ENCODE results near the gene P2RY13. TPM values are rescaled to one million over a fixed set of nuclear protein-coding genes. Genes with fewer than 3 reads are reported as not detected.

The P2RY13 gene
- total and polyA plus RNA-seq, 10 of the 15 experiments (the other 5 are each of a cell fraction or from before 2014, with no cell fraction given): not detected

DNA sequence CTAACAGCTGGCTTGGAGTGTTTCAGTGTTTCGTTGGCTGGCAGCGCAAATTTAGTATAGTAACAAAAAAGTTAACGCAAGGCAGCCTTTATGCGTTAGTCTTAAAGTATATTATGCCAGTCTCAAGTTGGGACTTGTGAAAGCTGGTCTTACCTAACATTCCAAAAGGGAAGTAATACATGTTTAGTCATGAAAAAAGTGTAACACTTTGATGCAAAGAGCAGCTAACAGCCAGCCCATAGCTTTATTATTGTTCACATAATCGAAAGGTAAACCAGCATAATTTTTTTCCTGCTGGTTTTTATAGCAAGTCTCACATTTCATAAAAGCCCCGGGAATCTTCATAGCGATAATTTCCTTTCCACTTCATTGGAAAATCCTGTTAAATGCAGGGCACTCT is 10.4 kb downstream of the P2RY13 start:
- Histone ChIP-seq H2AFZ (ENCODE audit: control insufficient read depth, low read depth, low read length) (no peak overlapping the region), H3K27me3 (replicated peaks in 1 of 2; ENCODE audit: control insufficient read depth in 2 of 2, insufficient read depth in 2 of 2, low read length in 1 of 2) (no peaks in the 10 kb centered on the region; a peak in 2 of 4 replicates), H3K4me2 (ENCODE audit: control insufficient read depth, insufficient read depth) (no peak overlapping the region), H3K9ac (ENCODE audit: control insufficient read depth, insufficient read depth, low read length) (no peak overlapping the region), H3K9me3 (replicated peaks; ENCODE audit: control insufficient read depth, insufficient read depth, low read length) (no peaks in the 10 kb centered on the region), H3K4me3 (no peak overlapping the region), H3K4me1 (ENCODE audit: control insufficient read depth, insufficient read depth, low read length) (no peaks in the 10 kb centered on the region), H3K79me2 (ENCODE audit: control insufficient read depth, insufficient read depth, low read length) (no peaks in the 10 kb centered on the region), H3K27ac (ENCODE audit: control insufficient read depth, insufficient read depth) (no peak overlapping the region), H4K20me1 (ENCODE audit: control insufficient read depth, insufficient read depth) (no peaks in the 10 kb centered on the region), H3K36me3 (ENCODE audit: control insufficient read depth in 2 of 2, insufficient read depth in 2 of 2, low read length in 1 of 2) (no peaks in the 10 kb centered on the region)
- SMC1A ChIA-PET (ENCODE audit: uncharacterized antibody, unreplicated experiment): no interaction called here
- RAD21 ChIA-PET (ENCODE audit: unreplicated experiment): no interaction called here
- DNase-seq (ENCODE audit: low read depth, low spot score): no peak
- in situ Hi-C loops (cut with MboI): no loop called here
- 67% methylated on average over 7 of the region's 7 CpGs for WGBS (ENCODE audit: insufficient coverage, insufficient replicate concordance, low lambda C conversion rate, missing lambda C conversion rate)
- intact Hi-C loops (cut with micrococcal nuclease; ENCODE audit: unreplicated experiment): no loop called here
- FAIRE-seq: no peak
- BruUV-seq (replicated peaks): no TSS peak
- CTCF ChIA-PET: interaction anchor here (1.5 kb wide), 1 partner anchor 9 kb away, joined by 3 read pairs; no protein-coding TSS in a partner anchor
- ATAC-seq: no peak
- POLR2A ChIA-PET: no interaction called here
- TF ChIP-seq ZNF207 (IDR thresholded peaks at IDR 0.05; ENCODE audit: borderline replicate concordance) (no peak), STAT3 (IDR thresholded peaks at IDR 0.05; ENCODE audit: low read depth, low read length) (no peak), SUPT20H (IDR thresholded peaks at IDR 0.05; ENCODE audit: borderline replicate concordance, control insufficient read depth, low read depth, low read length) (no peak), BACH1 (IDR thresholded peaks at IDR 0.05; ENCODE audit: borderline replicate concordance) (no peak), POLR2A (IDR thresholded peaks at IDR 0.05; ENCODE audit: low read depth, low read length) (no peak), CBFB (IDR thresholded peaks at IDR 0.05; ENCODE audit: low read depth) (no peak), POU2F2 (IDR thresholded peaks at IDR 0.05; ENCODE audit: borderline replicate concordance, low read depth, low read length) (no peak), FOS (IDR thresholded peaks at IDR 0.05; ENCODE audit: borderline replicate concordance, extremely low read depth, insufficient read length) (no peak), ZNF384 (IDR thresholded peaks at IDR 0.05; ENCODE audit: borderline replicate concordance, low read depth, low read length) (no peak), IRF4 (IDR thresholded peaks at IDR 0.05; ENCODE audit: low read depth, low read length) (no peak)
- TF ChIP-seq, protein P1, sequence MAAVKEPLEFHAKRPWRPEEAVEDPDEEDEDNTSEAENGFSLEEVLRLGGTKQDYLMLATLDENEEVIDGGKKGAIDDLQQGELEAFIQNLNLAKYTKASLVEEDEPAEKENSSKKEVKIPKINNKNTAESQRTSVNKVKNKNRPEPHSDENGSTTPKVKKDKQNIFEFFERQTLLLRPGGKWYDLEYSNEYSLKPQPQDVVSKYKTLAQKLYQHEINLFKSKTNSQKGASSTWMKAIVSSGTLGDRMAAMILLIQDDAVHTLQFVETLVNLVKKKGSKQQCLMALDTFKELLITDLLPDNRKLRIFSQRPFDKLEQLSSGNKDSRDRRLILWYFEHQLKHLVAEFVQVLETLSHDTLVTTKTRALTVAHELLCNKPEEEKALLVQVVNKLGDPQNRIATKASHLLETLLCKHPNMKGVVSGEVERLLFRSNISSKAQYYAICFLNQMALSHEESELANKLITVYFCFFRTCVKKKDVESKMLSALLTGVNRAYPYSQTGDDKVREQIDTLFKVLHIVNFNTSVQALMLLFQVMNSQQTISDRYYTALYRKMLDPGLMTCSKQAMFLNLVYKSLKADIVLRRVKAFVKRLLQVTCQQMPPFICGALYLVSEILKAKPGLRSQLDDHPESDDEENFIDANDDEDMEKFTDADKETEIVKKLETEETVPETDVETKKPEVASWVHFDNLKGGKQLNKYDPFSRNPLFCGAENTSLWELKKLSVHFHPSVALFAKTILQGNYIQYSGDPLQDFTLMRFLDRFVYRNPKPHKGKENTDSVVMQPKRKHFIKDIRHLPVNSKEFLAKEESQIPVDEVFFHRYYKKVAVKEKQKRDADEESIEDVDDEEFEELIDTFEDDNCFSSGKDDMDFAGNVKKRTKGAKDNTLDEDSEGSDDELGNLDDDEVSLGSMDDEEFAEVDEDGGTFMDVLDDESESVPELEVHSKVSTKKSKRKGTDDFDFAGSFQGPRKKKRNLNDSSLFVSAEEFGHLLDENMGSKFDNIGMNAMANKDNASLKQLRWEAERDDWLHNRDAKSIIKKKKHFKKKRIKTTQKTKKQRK (IDR thresholded peaks at IDR 0.05; ENCODE audit: low read depth, low read length): no peak
- TF ChIP-seq, protein P2, sequence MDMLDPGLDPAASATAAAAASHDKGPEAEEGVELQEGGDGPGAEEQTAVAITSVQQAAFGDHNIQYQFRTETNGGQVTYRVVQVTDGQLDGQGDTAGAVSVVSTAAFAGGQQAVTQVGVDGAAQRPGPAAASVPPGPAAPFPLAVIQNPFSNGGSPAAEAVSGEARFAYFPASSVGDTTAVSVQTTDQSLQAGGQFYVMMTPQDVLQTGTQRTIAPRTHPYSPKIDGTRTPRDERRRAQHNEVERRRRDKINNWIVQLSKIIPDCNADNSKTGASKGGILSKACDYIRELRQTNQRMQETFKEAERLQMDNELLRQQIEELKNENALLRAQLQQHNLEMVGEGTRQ (IDR thresholded peaks at IDR 0.05; ENCODE audit: borderline replicate concordance, low read depth, low read length): no peak
- TF ChIP-seq, protein P3, sequence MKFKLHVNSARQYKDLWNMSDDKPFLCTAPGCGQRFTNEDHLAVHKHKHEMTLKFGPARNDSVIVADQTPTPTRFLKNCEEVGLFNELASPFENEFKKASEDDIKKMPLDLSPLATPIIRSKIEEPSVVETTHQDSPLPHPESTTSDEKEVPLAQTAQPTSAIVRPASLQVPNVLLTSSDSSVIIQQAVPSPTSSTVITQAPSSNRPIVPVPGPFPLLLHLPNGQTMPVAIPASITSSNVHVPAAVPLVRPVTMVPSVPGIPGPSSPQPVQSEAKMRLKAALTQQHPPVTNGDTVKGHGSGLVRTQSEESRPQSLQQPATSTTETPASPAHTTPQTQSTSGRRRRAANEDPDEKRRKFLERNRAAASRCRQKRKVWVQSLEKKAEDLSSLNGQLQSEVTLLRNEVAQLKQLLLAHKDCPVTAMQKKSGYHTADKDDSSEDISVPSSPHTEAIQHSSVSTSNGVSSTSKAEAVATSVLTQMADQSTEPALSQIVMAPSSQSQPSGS (IDR thresholded peaks at IDR 0.05; ENCODE audit: low read length): no peak
- TF ChIP-seq, protein P4, sequence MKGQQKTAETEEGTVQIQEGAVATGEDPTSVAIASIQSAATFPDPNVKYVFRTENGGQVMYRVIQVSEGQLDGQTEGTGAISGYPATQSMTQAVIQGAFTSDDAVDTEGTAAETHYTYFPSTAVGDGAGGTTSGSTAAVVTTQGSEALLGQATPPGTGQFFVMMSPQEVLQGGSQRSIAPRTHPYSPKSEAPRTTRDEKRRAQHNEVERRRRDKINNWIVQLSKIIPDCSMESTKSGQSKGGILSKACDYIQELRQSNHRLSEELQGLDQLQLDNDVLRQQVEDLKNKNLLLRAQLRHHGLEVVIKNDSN (IDR thresholded peaks at IDR 0.05; ENCODE audit: borderline replicate concordance, extremely low read length, insufficient read depth, low read depth, low read length): no peak
- TF ChIP-seq, protein P5, sequence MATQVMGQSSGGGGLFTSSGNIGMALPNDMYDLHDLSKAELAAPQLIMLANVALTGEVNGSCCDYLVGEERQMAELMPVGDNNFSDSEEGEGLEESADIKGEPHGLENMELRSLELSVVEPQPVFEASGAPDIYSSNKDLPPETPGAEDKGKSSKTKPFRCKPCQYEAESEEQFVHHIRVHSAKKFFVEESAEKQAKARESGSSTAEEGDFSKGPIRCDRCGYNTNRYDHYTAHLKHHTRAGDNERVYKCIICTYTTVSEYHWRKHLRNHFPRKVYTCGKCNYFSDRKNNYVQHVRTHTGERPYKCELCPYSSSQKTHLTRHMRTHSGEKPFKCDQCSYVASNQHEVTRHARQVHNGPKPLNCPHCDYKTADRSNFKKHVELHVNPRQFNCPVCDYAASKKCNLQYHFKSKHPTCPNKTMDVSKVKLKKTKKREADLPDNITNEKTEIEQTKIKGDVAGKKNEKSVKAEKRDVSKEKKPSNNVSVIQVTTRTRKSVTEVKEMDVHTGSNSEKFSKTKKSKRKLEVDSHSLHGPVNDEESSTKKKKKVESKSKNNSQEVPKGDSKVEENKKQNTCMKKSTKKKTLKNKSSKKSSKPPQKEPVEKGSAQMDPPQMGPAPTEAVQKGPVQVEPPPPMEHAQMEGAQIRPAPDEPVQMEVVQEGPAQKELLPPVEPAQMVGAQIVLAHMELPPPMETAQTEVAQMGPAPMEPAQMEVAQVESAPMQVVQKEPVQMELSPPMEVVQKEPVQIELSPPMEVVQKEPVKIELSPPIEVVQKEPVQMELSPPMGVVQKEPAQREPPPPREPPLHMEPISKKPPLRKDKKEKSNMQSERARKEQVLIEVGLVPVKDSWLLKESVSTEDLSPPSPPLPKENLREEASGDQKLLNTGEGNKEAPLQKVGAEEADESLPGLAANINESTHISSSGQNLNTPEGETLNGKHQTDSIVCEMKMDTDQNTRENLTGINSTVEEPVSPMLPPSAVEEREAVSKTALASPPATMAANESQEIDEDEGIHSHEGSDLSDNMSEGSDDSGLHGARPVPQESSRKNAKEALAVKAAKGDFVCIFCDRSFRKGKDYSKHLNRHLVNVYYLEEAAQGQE (IDR thresholded peaks at IDR 0.05; ENCODE audit: low read depth, low read length): no peak
